Breast epithelium (tissue), 3 donors: ENCODE measurements around the gene DEFB108B.
"Not testable (repeated sequence)": the region's sequence is repeated elsewhere in the genome, so short reads cannot be mapped to it uniquely, and the experiment has no call there.

ENCODE experiments used
- POLR2A ChIP-seq: fragments of 450-650 bp; IDR thresholded peaks from one replicate; pipeline ENCODE4 v1.6.1; 2016; ENCODE audit warnings: antibody characterized with exemption, mild to moderate bottlenecking, moderate library complexity
- POLR2AphosphoS5 ChIP-seq, 3 donors: sonication (generic); formaldehyde crosslinking; IDR thresholded peaks; one replicate each; pipeline ENCODE4 v1.6.1; 2017; ENCODE audit warnings: antibody characterized with exemption in 3 of 3
- TF ChIP-seq, protein P1 (sequence below), 3 donors: fragments of 450-650 bp; IDR thresholded peaks; one replicate each; pipeline ENCODE4 v1.5.1; 2016 to 2017; ENCODE audit warnings: antibody characterized with exemption in 3 of 3, mild to moderate bottlenecking in 3 of 3, moderate library complexity in 3 of 3

- not testable (repeated sequence) for TF ChIP-seq POLR2AphosphoS5 (IDR thresholded peaks at IDR 0.05); POLR2A
- TF ChIP-seq, protein P1, sequence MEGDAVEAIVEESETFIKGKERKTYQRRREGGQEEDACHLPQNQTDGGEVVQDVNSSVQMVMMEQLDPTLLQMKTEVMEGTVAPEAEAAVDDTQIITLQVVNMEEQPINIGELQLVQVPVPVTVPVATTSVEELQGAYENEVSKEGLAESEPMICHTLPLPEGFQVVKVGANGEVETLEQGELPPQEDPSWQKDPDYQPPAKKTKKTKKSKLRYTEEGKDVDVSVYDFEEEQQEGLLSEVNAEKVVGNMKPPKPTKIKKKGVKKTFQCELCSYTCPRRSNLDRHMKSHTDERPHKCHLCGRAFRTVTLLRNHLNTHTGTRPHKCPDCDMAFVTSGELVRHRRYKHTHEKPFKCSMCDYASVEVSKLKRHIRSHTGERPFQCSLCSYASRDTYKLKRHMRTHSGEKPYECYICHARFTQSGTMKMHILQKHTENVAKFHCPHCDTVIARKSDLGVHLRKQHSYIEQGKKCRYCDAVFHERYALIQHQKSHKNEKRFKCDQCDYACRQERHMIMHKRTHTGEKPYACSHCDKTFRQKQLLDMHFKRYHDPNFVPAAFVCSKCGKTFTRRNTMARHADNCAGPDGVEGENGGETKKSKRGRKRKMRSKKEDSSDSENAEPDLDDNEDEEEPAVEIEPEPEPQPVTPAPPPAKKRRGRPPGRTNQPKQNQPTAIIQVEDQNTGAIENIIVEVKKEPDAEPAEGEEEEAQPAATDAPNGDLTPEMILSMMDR (IDR thresholded peaks at IDR 0.05), result not testable (repeated sequence)
These were observed 20.9 kb downstream of the DEFB108B start for GRCh38 chr11:71853895-71854294.
